TTC549 (cell line): ENCODE data around the gene SPIRE1.
"Not testable (repeated sequence)": the region's sequence is repeated elsewhere in the genome, so short reads cannot be mapped to it uniquely, and the experiment has no call there.

ENCODE experiments used
- FAIRE-seq: peaks from 2 replicates; lab custom pipeline; 2012; peaks lifted over from hg19 to GRCh38; lab: Jason Lieb, UNC

The SPIRE1 gene

DNA sequence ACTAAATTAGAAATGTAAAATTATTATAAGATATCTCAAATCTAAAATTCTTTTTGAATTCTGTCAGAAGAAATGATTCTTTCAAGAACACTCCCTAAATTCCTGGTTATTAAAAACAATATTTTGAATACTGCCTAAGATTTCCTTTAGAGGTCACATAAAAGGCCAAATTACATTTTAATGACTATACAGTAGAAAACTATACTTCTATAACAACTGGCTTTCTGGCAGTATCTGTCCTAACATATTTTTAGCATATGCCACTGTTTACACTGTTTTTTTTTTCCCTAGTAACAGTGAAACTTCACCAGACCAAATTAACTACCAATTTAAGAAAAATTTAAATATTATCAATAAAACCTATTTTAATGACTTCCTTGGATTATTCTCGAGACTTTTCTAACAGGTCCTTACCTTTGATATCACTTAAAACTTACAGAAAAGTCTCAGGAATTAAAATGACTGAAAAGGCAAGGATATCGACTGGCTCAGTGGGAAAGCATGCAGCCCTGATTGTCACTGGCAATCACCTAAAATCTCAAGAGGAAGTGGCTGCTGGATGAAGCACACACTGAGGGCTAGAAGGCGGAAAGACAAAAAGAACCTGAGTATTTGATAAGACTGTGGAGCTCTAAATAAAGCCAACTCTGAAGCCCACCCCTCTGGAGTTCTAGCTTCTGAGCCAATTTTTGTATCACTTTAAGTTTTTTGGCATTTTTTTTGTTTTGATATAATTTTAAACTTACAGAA lies 59.6 kb downstream of the SPIRE1 start:
- no peak for FAIRE-seq

DNA sequence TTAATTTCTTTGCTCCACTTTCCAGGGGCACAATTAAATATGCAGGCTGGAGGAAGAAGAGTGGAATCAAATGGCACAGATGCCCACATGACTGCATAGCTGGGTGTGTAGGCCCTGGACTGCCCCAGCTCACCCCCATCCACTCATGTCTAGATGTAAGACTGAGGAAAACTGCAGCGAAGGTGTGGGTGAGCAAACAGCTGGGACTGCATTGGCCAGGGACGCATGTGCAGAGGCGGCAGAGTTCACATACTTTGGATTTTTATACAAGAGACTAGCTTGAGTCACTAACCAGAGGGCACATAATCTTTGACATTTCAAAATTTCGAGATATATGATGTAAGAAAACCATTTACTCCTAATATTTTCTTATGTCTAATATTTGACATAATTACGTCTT lies 60.1 kb downstream of the SPIRE1 start:
- FAIRE-seq = no peak

DNA sequence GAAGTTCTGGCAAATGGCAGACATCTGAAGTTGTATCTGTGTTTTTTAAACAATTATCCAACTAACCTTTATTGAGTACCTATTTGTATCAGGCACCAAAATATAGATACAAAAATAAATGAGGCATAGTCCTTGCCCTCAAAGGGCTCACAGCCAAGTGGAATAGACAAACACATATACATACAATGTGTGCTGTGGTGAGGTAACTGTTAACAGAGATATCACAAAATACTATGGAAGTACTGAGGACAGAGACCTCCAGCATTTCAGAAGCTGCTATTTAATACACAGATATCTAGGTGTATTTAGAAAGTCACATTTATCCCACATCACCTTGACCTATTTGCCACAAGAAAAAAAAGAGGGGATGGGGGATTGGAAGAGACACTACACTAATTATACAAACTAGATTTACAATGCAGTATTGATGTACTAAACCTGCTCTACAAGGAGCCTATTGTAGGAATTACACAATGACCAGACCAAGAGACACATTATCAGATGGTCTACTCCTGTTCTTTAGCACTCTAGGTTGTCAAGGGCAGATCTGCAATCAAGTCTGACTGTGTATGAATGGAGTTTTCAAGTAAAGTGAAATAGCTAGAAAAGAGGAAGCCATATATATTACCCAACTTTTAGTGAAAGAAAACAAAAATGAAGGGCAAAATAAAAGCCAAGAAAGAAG lies 62.2 kb downstream of the SPIRE1 start:
- FAIRE-seq = no peak

DNA sequence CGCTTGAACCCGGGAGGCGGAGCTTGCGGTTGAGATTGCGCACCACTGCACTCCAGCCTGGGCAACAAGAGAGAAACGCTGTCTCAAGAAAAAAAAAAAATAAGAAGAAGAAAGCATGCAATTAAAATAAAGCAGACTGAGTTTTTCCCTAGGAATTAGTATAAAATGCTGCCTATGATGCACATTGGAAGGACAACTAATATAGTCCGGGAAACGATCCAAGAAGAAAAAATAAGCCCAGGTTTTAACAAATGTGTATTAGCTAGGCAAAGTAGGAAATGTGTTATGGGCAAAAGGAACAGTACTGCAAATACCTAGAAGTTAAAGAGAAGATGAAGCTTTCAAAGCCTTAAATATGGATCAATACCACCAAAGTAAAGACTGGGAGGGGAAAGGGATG lies 64.0 kb downstream of the SPIRE1 start:
- FAIRE-seq = no peak

DNA sequence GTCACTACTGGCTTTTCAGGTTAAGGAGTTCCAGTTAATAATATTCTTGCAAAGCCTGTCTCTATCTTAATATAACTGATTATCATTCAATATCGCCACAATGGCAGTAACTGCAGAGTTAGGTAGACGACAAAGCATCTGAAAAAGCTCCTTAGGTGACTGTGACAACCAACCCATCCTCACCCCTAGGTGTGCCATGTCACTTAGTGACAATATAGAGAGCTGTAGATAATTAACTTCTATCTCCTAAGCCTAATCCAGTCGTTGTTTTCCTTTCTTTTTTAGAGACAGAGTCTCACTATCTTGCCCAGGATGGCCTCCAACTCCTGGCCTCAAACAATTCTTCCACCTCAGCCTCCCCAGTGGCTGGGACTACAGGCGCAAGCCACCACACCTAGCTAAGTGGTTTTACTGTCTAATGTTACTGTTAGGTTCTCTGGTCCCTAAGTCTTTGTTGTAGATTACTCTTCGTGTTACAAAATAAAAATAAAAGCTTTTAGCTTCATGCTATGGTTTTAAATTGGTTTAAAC lies 65.2 kb downstream of the SPIRE1 start:
- no peak for FAIRE-seq

DNA sequence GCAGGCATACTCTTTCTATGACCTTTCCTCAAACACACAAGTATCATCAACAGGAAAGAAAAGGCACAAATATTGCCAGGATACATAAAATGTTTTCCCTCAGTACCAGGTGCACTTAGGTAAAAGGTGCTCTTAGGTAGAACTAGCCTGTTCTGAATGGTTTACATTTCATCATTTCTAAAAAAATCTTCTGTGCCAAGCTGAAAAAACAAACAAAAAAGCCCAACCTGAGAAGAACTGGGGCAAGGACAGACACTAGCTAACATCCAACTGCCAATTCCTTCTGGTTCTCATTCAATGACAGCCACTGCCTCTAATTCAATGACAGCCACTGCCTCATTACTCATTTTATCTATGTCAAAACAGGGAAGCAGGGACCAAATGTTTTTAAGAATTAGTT lies 68.5 kb downstream of the SPIRE1 start:
- FAIRE-seq = no peak

DNA sequence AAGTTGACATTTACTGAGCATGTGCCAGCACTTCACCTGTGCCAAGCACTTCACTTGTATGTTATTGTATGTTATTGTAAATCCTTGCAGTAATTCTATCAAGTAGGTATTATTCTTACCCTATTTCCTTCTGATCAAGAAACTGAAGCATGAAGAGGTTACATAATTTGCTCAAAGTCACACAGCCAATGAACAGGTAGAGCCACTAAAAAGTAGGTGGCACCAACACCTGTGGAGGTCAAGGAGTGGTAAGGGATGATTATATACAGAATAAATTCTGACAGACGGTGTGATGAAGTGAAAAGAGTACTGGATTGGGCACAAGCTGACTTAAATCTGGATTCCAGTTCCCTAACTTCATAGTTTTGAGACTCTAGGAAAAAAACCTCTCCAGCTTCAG lies 71.0 kb downstream of the SPIRE1 start:
- FAIRE-seq = no peak

DNA sequence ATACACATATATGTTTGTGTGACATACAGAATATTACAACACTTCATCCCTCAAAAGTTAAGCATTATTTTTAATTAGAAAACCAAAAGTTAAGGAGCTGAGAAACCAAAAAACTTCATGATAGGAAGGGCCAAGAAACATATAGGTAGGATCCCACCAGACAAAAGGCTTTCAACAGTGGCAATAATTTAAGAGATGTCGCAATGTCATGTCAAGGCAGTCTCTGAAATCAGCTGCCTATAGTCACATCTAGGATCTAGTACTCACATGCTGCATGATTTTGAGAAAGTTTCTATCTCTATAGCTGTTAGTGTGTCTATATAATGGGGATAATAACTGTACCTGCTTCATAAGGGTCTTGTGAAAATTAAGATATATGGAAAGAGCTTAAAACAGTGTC lies 72.7 kb downstream of the SPIRE1 start:
- FAIRE-seq = no peak

DNA sequence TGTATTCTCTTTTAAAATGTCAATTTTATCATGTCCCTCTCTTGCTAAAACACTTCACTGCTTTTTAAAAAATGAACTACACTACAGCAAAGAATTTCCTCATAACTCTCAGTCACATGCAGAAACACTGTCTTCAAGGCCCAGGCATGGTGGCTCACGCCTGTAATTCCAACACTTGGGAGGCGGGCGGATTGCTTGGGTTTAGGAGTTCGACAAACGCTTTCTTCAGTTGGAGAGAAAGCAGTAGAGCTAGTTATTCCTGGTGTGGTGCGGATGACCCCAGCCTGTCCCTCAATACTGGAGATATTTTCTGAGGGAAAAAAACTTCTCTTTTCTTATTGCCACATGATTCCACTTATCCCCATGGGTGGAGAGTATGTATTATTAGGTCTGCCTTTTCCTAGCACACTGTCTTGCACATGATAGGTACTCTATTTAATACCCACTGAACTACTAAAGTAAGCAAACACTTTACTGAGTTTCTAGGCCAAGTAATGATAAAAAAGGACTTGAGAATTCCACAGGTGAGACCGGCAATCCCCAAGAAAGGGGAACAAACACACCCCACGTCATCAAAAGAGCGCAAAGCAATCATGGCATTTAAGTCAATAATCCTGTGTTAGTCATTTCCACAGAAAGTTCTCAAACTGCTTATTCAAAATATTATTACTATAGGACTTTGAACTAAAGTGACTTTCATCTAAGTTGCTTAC lies 77.1 kb downstream of the SPIRE1 start:
- no peak for FAIRE-seq

DNA sequence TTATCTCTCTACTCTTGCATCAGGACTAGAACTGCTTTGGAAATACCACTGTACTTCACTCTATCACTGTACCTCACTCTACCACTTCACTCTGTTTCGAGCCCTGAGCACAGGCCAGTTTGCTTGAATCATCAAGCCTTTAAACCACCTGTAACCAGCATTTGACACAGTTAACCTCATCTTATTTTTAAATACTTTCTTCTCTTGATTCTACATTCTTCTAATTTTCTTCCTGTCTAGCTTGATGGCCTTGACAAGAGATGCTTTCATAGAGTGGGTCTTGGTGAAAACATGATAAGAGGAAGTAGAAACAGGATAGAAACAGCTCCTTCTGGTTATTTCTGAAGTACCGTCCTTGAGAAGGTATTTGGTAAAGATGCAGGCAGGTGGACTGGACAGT lies 78.1 kb downstream of the SPIRE1 start:
- FAIRE-seq = no peak

DNA sequence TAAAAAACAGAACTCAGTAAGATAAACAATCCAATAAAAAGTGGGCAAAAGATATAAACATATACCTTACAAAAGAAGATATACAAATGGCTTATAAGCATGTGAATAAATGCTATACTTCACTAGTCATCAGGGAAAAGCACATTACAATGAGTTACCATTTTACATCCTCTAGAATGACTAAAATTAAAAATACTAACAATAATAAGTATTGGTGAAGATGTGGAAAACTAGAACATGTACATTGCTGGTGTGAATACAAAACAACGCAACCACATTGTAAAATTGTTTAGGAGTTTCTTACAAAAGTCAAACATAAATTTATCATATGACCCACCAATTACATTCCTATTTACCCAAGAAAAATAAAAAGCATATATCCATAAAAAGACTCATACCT lies 80.1 kb downstream of the SPIRE1 start:
- FAIRE-seq = no peak

DNA sequence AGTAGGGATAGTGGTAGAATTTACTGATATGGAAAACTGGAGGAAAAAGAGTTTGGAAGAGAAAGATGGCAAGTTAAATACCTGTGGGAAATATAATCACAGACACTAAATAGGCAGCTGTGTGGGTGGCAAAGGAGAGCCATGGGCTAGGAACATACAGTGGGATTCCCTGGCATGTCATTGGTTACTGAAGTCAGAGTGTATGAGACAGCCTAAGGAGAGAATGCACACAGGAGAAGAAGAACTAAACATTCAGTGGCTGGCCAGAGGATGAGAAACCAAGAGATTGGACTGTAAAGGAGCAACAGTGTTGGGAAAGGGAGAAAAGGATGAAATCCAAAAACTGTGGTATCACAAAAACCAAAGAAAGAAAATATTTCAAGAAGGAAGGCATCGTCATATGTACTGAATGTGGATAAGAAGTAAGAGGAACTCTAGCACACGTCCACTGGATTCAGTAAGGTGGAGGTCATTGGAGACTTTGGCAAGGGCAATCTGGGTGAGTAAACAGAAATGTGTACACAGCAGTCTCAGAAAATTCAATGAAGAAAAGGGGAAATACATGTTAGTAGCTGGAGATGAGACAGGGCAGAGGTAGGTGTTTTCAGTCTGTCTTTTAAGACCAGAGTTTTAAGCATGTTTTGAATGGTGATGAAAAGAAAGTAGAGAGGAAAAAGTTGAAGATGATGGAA lies 83.3 kb downstream of the SPIRE1 start:
- no peak for FAIRE-seq

DNA sequence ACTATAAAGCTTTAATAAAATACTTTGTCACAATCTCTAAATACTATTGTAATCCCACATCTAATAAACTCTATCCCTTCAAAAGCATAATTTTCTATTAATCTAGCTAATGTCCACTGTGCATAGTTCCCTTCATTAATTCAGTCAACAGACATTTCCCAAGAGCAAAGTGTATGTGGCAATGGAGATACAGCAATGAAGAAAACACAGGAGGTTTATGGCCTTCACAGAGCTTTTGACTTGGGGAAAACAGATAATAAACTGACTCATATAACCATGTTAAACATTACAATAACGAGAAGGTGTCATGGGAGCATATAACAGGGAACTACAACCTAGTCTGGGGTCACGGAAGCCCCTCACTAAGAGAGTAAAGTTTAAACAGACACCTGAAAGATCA lies 86.3 kb downstream of the SPIRE1 start:
- no peak for FAIRE-seq

DNA sequence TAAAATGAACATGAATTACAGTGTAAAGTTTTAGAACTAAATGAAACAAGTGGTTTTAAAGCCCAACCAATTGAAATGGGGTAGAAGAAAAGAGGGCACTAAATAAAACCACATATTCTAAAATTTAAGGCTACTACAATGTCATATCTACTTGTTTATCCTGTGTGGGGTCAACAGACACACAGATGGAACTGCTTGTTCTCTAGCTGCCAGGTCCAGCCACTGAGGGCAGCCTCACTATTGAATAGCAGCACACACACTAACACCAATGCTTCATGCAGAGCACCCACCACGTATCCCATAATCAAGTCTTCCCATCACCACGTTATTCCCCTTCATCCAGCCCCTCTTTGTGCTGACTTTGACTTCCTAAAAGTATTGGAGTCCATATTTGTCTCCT lies 88.1 kb downstream of the SPIRE1 start:
- no peak for FAIRE-seq

DNA sequence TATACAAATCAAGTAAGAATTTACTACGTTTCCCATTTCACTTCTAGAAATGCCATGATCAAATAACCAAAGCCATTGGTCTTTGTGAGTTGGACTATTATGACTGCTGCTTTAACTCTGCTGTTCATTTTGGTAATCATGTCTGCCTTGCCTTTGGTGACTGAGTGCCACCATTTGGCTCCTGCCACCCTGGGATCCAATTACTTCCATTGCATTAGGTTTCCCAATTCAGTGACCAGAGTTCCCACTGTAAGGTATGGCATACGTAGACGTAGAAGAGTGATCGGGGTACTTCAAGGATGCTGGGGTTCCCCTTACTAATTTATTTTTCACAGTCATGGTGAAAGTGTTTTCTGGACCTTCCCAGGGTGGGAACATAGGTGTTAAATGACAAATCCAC lies 90.1 kb downstream of the SPIRE1 start:
- FAIRE-seq = no peak

DNA sequence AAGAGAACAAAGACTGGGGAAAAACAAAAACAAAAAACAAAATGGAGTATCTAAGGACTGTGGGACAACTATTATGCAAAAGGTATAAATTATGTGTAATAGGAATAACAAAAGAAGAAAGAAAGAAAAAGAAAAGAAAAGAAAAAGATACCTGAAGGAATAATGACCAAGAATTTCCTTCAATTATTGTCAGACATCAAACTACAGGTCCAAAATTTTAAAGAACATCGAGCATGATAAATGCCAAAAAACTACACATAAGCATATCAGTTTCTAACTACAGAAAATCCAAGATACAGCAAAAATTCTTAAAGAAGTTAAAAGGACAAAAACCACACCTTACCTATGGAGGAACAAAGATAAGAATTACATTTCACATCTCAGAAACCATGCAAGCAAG lies 93.0 kb downstream of the SPIRE1 start:
- FAIRE-seq = no peak

DNA sequence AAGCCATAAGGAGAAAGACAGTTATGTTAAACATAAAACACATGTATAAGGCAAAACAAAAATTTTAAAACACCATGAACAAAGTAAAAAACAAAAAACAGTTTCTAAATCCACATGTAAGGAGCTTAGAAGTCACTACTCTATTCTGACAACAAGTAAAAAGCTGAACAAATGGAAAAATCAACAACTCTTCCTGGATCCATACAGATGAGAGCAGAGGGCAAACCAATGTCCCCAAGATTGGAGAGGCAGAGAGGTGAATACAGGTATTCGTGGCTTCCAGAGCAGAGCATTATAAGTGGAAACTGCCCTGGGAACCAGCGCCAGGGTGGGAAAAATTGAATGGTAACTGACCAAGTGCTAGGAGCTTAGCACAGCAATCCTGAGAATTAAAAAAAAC lies 93.5 kb downstream of the SPIRE1 start:
- FAIRE-seq = no peak

DNA sequence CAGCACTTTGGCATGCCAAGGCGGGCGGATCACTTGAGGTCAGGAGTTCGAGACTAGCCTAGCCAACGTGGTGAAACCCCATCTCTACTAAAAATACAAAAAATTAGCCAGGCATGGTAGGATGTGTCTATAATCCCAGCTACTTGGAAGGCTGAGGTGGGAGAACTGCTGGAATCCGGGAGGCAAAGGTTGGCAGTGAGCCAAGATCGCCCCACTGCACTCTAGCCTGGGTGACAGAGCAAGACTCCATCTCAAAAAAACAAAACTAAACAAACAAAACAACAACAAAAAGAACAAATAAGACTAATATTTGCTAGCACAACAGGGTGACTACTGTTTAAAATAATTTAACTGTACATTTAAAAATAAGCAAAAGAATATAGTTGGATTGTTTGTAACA lies 97.3 kb downstream of the SPIRE1 start:
- not testable (repeated sequence) for FAIRE-seq

DNA sequence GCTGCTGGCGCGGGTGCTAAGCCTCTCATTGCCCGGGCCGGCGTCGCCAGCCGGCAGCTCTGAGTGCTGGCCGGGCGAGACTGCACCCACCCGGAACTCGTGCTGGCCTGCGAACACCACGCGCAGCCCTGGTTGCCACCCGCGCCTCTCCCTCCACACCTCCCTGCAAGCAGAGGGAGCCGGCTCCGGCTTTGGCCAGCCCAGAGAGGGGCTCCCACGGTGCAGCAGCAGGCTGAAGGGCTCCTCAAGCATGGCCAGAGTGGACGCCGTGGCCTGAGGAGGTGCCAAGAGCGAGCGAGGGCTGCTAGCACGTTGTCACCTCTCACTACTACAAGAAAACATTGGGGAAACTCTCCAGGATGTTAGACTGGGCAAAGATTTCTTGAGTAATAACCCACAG lies 98.6 kb downstream of the SPIRE1 start:
- no peak for FAIRE-seq

DNA sequence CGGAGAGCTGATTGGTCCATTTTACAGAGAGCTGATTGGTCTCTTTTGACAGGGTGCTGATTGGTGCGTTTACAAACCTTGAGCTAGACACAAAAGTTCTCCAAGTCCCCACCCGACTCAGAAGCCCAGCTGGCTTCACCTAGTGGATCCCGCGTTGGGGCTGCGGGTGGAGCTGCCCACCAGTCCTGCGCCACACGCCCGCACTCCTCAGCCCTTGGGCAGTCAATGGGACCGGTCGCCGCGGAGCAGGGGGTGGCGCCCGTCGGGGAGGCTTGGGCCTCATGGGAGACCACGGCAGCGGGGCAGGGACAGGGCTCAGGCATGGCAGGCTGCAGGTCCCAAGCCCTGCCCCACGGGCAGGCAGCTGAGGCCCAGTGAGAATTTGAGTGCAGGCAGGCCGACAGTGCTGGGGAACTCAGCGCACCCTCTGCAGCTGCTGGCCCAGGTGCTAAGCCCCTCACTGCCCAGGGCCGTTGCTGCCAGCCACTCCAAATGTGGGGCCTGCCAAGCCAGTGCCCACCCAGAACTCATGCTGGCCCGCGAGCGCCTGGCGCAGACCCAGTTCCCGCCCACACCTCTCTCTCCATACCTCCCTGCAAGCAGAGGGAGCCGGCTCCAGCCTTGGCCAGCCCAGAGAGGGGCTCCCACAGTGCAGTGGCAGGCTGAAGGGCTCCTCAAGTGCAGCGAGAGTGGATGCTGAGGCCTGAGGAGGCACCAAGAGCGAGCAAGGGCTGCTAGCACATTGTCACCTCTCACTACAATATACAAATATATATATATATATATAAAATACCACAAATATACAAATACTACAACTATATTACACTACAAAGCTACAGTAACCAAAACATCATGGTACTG lies 100.7 kb downstream of the SPIRE1 start:
- FAIRE-seq = no peak

DNA sequence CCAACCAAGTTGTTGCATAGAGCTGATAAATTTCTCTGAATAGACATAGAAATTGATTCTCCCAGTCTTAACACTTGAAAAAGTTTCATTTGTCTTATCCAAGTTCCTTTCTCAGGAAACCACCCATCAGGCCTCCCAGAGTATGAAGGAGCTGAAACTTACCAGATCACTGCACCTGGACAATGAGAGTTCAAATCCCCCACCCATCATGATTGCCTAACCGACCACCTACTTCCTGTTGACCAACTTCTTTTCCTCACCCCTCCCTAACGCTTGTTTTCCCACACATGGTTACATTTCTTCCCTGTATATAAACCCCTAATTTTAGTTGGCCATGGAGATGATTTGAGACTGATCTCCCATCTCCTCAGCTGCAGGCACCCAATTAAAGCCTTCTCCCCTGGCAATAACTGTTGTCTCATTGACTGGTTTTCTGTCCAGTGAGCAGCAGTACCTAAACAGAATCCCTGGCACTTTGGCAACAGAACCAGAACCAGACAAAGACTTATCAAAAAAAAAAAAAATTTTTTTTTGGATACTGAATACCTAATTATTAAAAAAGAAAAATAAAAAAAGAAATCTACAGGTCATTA lies 103.0 kb downstream of the SPIRE1 start:
- no peak for FAIRE-seq
